A549 (cell line): ENCODE measurements around the gene PAQR5. TPM values are rescaled to one million over a fixed set of nuclear protein-coding genes. Genes with fewer than 3 reads are reported as not detected.

Experiments
- ATAC-seq, 2 experiments: fragments of 200-7000 bp in 1 of 2; fragments of >200 bp in 1 of 2; cut with Nextera tagmentation in 1 of 2; cut with Tn5 transposase in 1 of 2; 3 replicates each; pipeline versions ENCODE4 v1.8.0 to v1.9.1; 2018 to 2020; ENCODE audit warnings: mild to moderate bottlenecking in 1 of 2, moderate library complexity in 1 of 2
- CTCF ChIA-PET: fragments of 300-600 bp; sonication (Branson Sonifier 250); formaldehyde crosslinking; extraction: SDS; loops from one replicate; lab custom pipeline; 2021; ENCODE audit warnings: antibody characterized with exemption, inconsistent platforms; lab: Yijun Ruan, JAX
- POLR2A ChIA-PET: fragments of 350-600 bp; formaldehyde crosslinking; extraction: SDS; loops from one replicate; lab custom pipeline; 2021; ENCODE audit warnings: antibody characterized with exemption, inconsistent platforms; lab: Yijun Ruan, JAX
- DNase-seq, 2 experiments: peaks; one replicate each; pipeline versions ENCODE4 v3.0.0 to v3.0.0-alpha.2; 2011 to 2016; ENCODE audit warnings: low read depth in 1 of 2, low spot score in 1 of 2
- FAIRE-seq: peaks from 2 replicates; lab custom pipeline; 2011; peaks lifted over from hg19 to GRCh38; lab: Jason Lieb, UNC
- H3K27ac ChIP-seq, 2 experiments: fragments of >200 bp; sonication (Bioruptor Twin); formaldehyde crosslinking; 3 replicates each; pipeline ENCODE4 v1.5.1; 2016 to 2017
- H3K4me1 ChIP-seq: fragments of >200 bp; sonication (Bioruptor Twin); formaldehyde crosslinking; 3 replicates; pipeline ENCODE4 v1.6.1; 2016
- H3K4me2 ChIP-seq: fragments of >200 bp; sonication (Bioruptor Twin); formaldehyde crosslinking; 3 replicates; pipeline ENCODE4 v1.6.1; 2016
- H3K4me3 ChIP-seq: fragments of >200 bp; sonication (Bioruptor Twin); formaldehyde crosslinking; 3 replicates; pipeline ENCODE4 v1.5.1; 2016
- H3K9me3 ChIP-seq: fragments of >200 bp; sonication (Bioruptor Twin); formaldehyde crosslinking; 3 replicates; pipeline ENCODE4 v1.6.1; 2016
- CHD2 ChIP-seq: fragments of 150-350 bp; IDR thresholded peaks from 2 replicates; pipeline ENCODE4 v1.6.1; 2014; ENCODE audit warnings: low read length; ENCODE audit not compliant: partially characterized antibody
- CHD4 ChIP-seq: fragments of 200-600 bp; sonication (generic); IDR thresholded peaks from 2 replicates; pipeline ENCODE4 v1.6.1; 2016; ENCODE audit warnings: antibody characterized with exemption, mild to moderate bottlenecking, borderline replicate concordance
- EHF ChIP-seq: fragments of 250-450 bp; sonication (Bioruptor Pico); IDR thresholded peaks from 2 replicates; pipeline ENCODE4 v1.5.0; 2020; ENCODE audit warnings: mild to moderate bottlenecking
- ESRRA ChIP-seq: fragments of 150-350 bp; IDR thresholded peaks from 2 replicates; pipeline ENCODE4 v1.6.1; 2014; ENCODE audit warnings: mild to moderate bottlenecking, low read length, borderline replicate concordance
- FOSL2 ChIP-seq, 2 experiments: fragments of 450-650 bp in 1 of 2; fragments of >200 bp in 1 of 2; sonication (Bioruptor Twin) in 1 of 2; formaldehyde crosslinking; IDR thresholded peaks; 2 replicates each; pipeline versions ENCODE4 v1.5.0 to v1.6.1; 2016 to 2020; ENCODE audit warnings: mild to moderate bottlenecking in 1 of 2, moderate library complexity in 1 of 2
- HDAC2 ChIP-seq: fragments of 200-600 bp; sonication (generic); IDR thresholded peaks from 2 replicates; pipeline ENCODE4 v1.6.1; 2016
- HEYL ChIP-seq: fragments of 250-450 bp; sonication (Bioruptor Pico); IDR thresholded peaks from 2 replicates; pipeline ENCODE4 v1.8.0; 2021; ENCODE audit warnings: mild to moderate bottlenecking, moderate library complexity
- KDM1A ChIP-seq: fragments of 200-600 bp; sonication (generic); IDR thresholded peaks from 2 replicates; pipeline ENCODE4 v1.6.1; 2016; ENCODE audit warnings: low read depth, mild to moderate bottlenecking
- MAZ ChIP-seq: fragments of 150-350 bp; IDR thresholded peaks from 2 replicates; pipeline ENCODE4 v1.6.1; 2014; ENCODE audit warnings: antibody characterized with exemption, low read depth, low read length, borderline replicate concordance
- POLR2A ChIP-seq: IDR thresholded peaks from 2 replicates; pipeline ENCODE4 v1.6.1; 2012; ENCODE audit warnings: mild to moderate bottlenecking, low read length
- RAD21 ChIP-seq, 2 experiments: fragments of >200 bp in 1 of 2; sonication (Bioruptor Twin) in 1 of 2; formaldehyde crosslinking in 1 of 2; IDR thresholded peaks in 1 of 2; conservative IDR thresholded peaks in 1 of 2; 2 replicates in 1 of 2; 3 replicates in 1 of 2; pipeline ENCODE4 v1.6.1; 2012 to 2018; ENCODE audit warnings: inconsistent platforms in 1 of 2
- SMC3 ChIP-seq: fragments of >200 bp; sonication (Bioruptor Twin); formaldehyde crosslinking; IDR thresholded peaks from 3 replicates; pipeline ENCODE4 v1.6.1; 2018; ENCODE audit warnings: inconsistent platforms
- SREBF2 ChIP-seq: fragments of 450-650 bp; IDR thresholded peaks from 2 replicates; pipeline ENCODE4 v1.6.1; 2014; ENCODE audit warnings: mild to moderate bottlenecking, moderate library complexity
- TFCP2L1 ChIP-seq: fragments of 250-450 bp; sonication (Bioruptor Pico); IDR thresholded peaks from 2 replicates; pipeline ENCODE4 v1.5.0; 2021; ENCODE audit warnings: mild to moderate bottlenecking
- WGBS: methylation state at CpG from one replicate; pipeline ENCODE4 v1.1.6; 2017; ENCODE audit errors: missing lambda C conversion rate; 5-methylcytosine and 5-hydroxymethylcytosine counted together
- polyA plus RNA-seq, 4 experiments: library from polyadenylated mRNA; depleted of rRNA in 3 of 4; stranded (reverse); fragments of >200 nt; fragmentation: RNase III in 1 of 4; extraction: RNeasy Plus Mini Kit Qiagen cat#74134 plus additional on column Dnase treatment in 1 of 4; gene quantifications; 2 replicates in 3 of 4; 3 replicates in 1 of 4; pipeline ENCODE4 v1.2.3, GENCODE V29; 2011 to 2017
- TF ChIP-seq, protein P1 (sequence below): fragments of 450-650 bp; IDR thresholded peaks from 2 replicates; pipeline ENCODE4 v1.6.1; 2014; ENCODE audit warnings: antibody characterized with exemption
- TF ChIP-seq, protein P2 (sequence below): fragments of 150-350 bp; IDR thresholded peaks from 2 replicates; pipeline ENCODE4 v1.6.1; 2014; ENCODE audit warnings: low read depth, mild to moderate bottlenecking, low read length
- TF ChIP-seq, protein P3 (sequence below): fragments of 250-450 bp; sonication (Bioruptor Pico); IDR thresholded peaks from 2 replicates; pipeline ENCODE4 v1.5.0; 2020; ENCODE audit warnings: low read depth, mild to moderate bottlenecking, moderate library complexity
- TF ChIP-seq, protein P4 (sequence below): IDR thresholded peaks from 2 replicates; pipeline ENCODE4 v1.6.1; 2012

The PAQR5 gene
- polyA plus RNA-seq, 2 of the 4 experiments (the other 2 are of a cell fraction), result 104 to 114 TPM

DNA sequence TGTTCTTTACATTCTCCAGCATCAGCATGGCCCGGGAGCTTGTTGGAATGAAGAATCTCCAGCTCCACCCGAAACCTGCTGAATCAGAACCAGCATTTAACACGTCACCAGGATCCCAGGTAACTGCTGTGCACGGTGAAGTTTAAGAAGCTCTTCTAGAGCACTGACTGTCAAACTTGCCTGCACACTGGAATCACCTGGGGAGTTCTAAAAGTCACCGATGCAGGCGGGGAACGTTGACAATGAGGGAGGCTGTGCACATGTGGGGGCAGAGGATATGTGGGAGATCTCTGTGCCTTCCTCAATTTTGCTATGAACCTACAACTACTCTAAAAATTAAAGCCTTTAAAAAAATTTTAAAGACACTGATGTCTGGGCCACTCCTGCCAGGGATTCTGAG lies 19.1 kb upstream of the PAQR5 start:
- H3K9me3 ChIP-seq, result no peaks in the 10 kb centered on the region
- H3K4me3 ChIP-seq, result no peak overlapping the region
- no peak for ATAC-seq
- H3K4me1 ChIP-seq, result peaks cover 3% of the 10 kb centered on the region; the same call in 1 of the 3 replicates
- POLR2A ChIA-PET, result no interaction called here
- TF ChIP-seq, protein P1, sequence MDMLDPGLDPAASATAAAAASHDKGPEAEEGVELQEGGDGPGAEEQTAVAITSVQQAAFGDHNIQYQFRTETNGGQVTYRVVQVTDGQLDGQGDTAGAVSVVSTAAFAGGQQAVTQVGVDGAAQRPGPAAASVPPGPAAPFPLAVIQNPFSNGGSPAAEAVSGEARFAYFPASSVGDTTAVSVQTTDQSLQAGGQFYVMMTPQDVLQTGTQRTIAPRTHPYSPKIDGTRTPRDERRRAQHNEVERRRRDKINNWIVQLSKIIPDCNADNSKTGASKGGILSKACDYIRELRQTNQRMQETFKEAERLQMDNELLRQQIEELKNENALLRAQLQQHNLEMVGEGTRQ, result no peak
- TF ChIP-seq CHD2, result no peak
- no peak for TF ChIP-seq RAD21 (conservative IDR thresholded peaks at IDR 0.05 in 1 of 2, IDR thresholded peaks at IDR 0.05 in 1 of 2)
- TF ChIP-seq EHF (CRISPR knock-in tag), result no peak
- TF ChIP-seq SREBF2, result no peak
- TF ChIP-seq, protein P2, sequence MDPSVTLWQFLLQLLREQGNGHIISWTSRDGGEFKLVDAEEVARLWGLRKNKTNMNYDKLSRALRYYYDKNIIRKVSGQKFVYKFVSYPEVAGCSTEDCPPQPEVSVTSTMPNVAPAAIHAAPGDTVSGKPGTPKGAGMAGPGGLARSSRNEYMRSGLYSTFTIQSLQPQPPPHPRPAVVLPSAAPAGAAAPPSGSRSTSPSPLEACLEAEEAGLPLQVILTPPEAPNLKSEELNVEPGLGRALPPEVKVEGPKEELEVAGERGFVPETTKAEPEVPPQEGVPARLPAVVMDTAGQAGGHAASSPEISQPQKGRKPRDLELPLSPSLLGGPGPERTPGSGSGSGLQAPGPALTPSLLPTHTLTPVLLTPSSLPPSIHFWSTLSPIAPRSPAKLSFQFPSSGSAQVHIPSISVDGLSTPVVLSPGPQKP, result no peak
- no peak for TF ChIP-seq POLR2A
- TF ChIP-seq, protein P3, sequence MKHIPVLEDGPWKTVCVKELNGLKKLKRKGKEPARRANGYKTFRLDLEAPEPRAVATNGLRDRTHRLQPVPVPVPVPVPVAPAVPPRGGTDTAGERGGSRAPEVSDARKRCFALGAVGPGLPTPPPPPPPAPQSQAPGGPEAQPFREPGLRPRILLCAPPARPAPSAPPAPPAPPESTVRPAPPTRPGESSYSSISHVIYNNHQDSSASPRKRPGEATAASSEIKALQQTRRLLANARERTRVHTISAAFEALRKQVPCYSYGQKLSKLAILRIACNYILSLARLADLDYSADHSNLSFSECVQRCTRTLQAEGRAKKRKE, result no peak
- TF ChIP-seq, all 56 proteins: peak for 0
- 89% methylated on average over 7 of the region's 7 CpGs for WGBS
- no peak for FAIRE-seq
- Histone ChIP-seq H3K27ac (no peak overlapping the region), H3K4me2 (no peak overlapping the region)
- CTCF ChIA-PET, result interaction anchor here (0.9 to 4.0 kb wide), 6 partner anchors 9 to 221 kb away, joined by 3 to 23 read pairs (median 3); no protein-coding TSS in a partner anchor
- no peak for DNase-seq

DNA sequence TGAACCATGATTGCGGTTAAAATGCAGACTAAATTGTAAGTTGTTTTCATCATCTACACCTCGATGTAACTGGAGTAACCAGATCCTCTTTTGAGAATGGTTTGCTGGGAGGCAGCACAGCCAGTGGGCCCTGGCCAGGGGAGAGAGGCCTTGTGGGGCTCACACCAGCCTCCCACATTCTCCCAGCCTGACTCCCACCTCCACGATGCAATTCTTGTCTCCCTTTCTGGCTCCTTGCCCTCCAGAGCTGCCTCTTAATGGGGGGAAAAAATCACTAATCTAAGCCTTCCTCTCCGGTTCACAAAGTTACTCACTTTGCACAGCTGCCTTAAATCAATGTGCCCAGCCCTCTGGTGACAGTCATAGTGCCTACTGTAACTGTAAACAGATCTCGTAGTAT lies 17.9 kb upstream of the PAQR5 start:
- Histone ChIP-seq H3K4me3 (no peak overlapping the region), H3K4me2 (no peak overlapping the region), H3K27ac (no peak overlapping the region), H3K4me1 (peaks cover 3% of the 10 kb centered on the region; the same call in 1 of the 3 replicates), H3K9me3 (no peaks in the 10 kb centered on the region)
- DNase-seq (no peak), FAIRE-seq (no peak), ATAC-seq (no peak)
- POLR2A ChIA-PET, result no interaction called here
- TF ChIP-seq, protein P2, result no peak
- TF ChIP-seq, protein P4, sequence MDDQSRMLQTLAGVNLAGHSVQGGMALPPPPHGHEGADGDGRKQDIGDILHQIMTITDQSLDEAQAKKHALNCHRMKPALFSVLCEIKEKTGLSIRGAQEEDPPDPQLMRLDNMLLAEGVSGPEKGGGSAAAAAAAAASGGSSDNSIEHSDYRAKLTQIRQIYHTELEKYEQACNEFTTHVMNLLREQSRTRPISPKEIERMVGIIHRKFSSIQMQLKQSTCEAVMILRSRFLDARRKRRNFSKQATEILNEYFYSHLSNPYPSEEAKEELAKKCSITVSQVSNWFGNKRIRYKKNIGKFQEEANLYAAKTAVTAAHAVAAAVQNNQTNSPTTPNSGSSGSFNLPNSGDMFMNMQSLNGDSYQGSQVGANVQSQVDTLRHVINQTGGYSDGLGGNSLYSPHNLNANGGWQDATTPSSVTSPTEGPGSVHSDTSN, result no peak
- no peak for TF ChIP-seq HDAC2
- no peak for TF ChIP-seq RAD21 (conservative IDR thresholded peaks at IDR 0.05 in 1 of 2, IDR thresholded peaks at IDR 0.05 in 1 of 2)
- no peak for TF ChIP-seq KDM1A
- no peak for TF ChIP-seq CHD4
- TF ChIP-seq HEYL (CRISPR knock-in tag), result no peak
- no peak for TF ChIP-seq TFCP2L1 (CRISPR knock-in tag)
- no peak for TF ChIP-seq ESRRA
- TF ChIP-seq SMC3, result no peak
- no peak for TF ChIP-seq MAZ
- no peak for TF ChIP-seq FOSL2 (IDR thresholded peaks at IDR 0.05)
- no peak for TF ChIP-seq FOSL2 (CRISPR knock-in tag; IDR thresholded peaks at IDR 0.05)
- CTCF ChIA-PET, result interaction anchor here (0.7 to 4.0 kb wide), 12 partner anchors 9 to 636 kb away, joined by 3 to 23 read pairs (median 4); no protein-coding TSS in a partner anchor
- WGBS, result 74% methylated on average over 5 of the region's 5 CpGs
